GM19397 (cell line): ENCODE measurements around the gene RAB6B.

Experiments
- ATAC-seq: cut with Tn5 transposase; IDR thresholded peaks from one replicate; pipeline ENCODE4 v1.9.1; 2021; ENCODE audit warnings: mild to moderate bottlenecking, moderate library complexity; ENCODE audit not compliant: unreplicated experiment

The RAB6B gene

GRCh38 chr3:133838296-133838789 is 57.3 kb downstream of the RAB6B start:
- no peak for ATAC-seq

- no peak for ATAC-seq
Observed at GRCh38 chr3:133837487-133838295, 58.0 kb downstream of the RAB6B start.

- no peak for ATAC-seq
Observed at GRCh38 chr3:133836497-133837158, 59.1 kb downstream of the RAB6B start.

GRCh38 chr3:133835961-133836360 is 59.7 kb downstream of the RAB6B start:
- ATAC-seq: no peak

GRCh38 chr3:133835418-133835743 is 60.3 kb downstream of the RAB6B start:
- no peak for ATAC-seq

- ATAC-seq: no peak
Observed at GRCh38 chr3:133834621-133835417, 60.9 kb downstream of the RAB6B start.

- no peak for ATAC-seq
Observed at GRCh38 chr3:133833880-133834620, 61.6 kb downstream of the RAB6B start.

GRCh38 chr3:133833267-133833666 is 62.4 kb downstream of the RAB6B start:
- no peak for ATAC-seq

- no peak for ATAC-seq
Observed at GRCh38 chr3:133832802-133833144, 62.9 kb downstream of the RAB6B start.

- ATAC-seq: no peak
Observed at GRCh38 chr3:133831966-133832801, 63.5 kb downstream of the RAB6B start.

- no peak for ATAC-seq
Observed at GRCh38 chr3:133830071-133830470, 65.6 kb downstream of the RAB6B start.

- no peak for ATAC-seq
Observed at GRCh38 chr3:133829310-133829707, 66.4 kb downstream of the RAB6B start.

GRCh38 chr3:133828576-133829309 is 66.9 kb downstream of the RAB6B start:
- ATAC-seq: no peak

GRCh38 chr3:133827684-133828083 is 68.0 kb downstream of the RAB6B start:
- ATAC-seq: no peak

GRCh38 chr3:133827136-133827535 is 68.5 kb downstream of the RAB6B start:
- ATAC-seq: no peak

GRCh38 chr3:133825969-133826727 is 69.5 kb downstream of the RAB6B start:
- no peak for ATAC-seq

- no peak for ATAC-seq
Observed at GRCh38 chr3:133824961-133825485, 70.7 kb downstream of the RAB6B start.
